Neural progenitor cell (in vitro differentiated cells): ENCODE data around the gene BPIFB6. TPM values are rescaled to one million over a fixed set of nuclear protein-coding genes. Genes with fewer than 3 reads are reported as not detected.

Source experiments
- DNase-seq: peaks from one replicate; pipeline ENCODE4 v3.0.0-alpha.2; 2016; ENCODE audit warnings: low spot score
- H2AFZ ChIP-seq: fragments of 200-600 bp; sonication (generic); replicated peaks from 2 replicates; pipeline ENCODE4 v1.6.1; 2016; ENCODE audit warnings: antibody characterized with exemption
- H3F3A ChIP-seq: fragments of 200-600 bp; sonication (generic); 2 replicates; pipeline ENCODE4 v1.6.1; 2016; ENCODE audit warnings: antibody characterized with exemption, low read depth
- H3K27ac ChIP-seq: fragments of 200-600 bp; sonication (generic); 2 replicates; pipeline ENCODE4 v1.5.1; 2016; ENCODE audit warnings: mild to moderate bottlenecking
- H3K27me3 ChIP-seq: fragments of 200-600 bp; sonication (generic); 2 replicates; pipeline ENCODE4 v1.6.1; 2016; ENCODE audit warnings: mild to moderate bottlenecking, moderate library complexity
- H3K36me3 ChIP-seq: fragments of 200-600 bp; sonication (generic); 2 replicates; pipeline ENCODE4 v1.5.1; 2016
- H3K4me1 ChIP-seq: fragments of 200-600 bp; sonication (generic); 2 replicates; pipeline ENCODE4 v1.6.1; 2016; ENCODE audit warnings: mixed run types
- H3K4me2 ChIP-seq: fragments of 200-600 bp; sonication (generic); 2 replicates; pipeline ENCODE4 v1.6.1; 2016
- H3K4me3 ChIP-seq: fragments of 200-600 bp; sonication (generic); 2 replicates; pipeline ENCODE4 v1.5.1; 2016
- H3K79me2 ChIP-seq: fragments of 200-600 bp; sonication (generic); 2 replicates; pipeline ENCODE4 v1.6.1; 2016; ENCODE audit warnings: low read depth
- H3K9ac ChIP-seq: fragments of 200-600 bp; sonication (generic); 2 replicates; pipeline ENCODE4 v1.6.1; 2016
- H3K9me3 ChIP-seq: fragments of 200-600 bp; sonication (generic); 2 replicates; pipeline ENCODE4 v1.5.1; 2016; ENCODE audit warnings: low read depth
- H4K20me1 ChIP-seq: fragments of 200-600 bp; sonication (generic); 2 replicates; pipeline ENCODE4 v1.6.1; 2016; ENCODE audit warnings: low read depth
- H3K27ac Mint-ChIP-seq: 3 replicates; pipeline ENCODE4 v1.8.0; 2021; ENCODE audit warnings: mixed read lengths
- H3K27me3 Mint-ChIP-seq: 2 replicates; pipeline ENCODE4 v1.8.0; 2022; ENCODE audit warnings: low read depth, mild to moderate bottlenecking, inconsistent platforms, moderate library complexity, mixed read lengths; ENCODE audit not compliant: insufficient read depth
- H3K36me3 Mint-ChIP-seq: 3 replicates; pipeline ENCODE4 v1.8.0; 2021; ENCODE audit warnings: mixed read lengths
- H3K4me1 Mint-ChIP-seq: 3 replicates; pipeline ENCODE4 v1.8.0; 2021; ENCODE audit warnings: mixed read lengths
- H3K4me3 Mint-ChIP-seq: 3 replicates; pipeline ENCODE4 v1.8.0; 2021; ENCODE audit warnings: mild to moderate bottlenecking, moderate library complexity, mixed read lengths
- H3K9me3 Mint-ChIP-seq: 3 replicates; pipeline ENCODE4 v1.8.0; 2020; ENCODE audit warnings: mixed read lengths
- EZH2 ChIP-seq: fragments of 200-600 bp; sonication (generic); IDR thresholded peaks from 2 replicates; pipeline ENCODE4 v1.6.1; 2017; ENCODE audit warnings: antibody characterized with exemption, mild to moderate bottlenecking, moderate library complexity
- EZH2phosphoT487 ChIP-seq: fragments of 200-600 bp; sonication (generic); IDR thresholded peaks from 2 replicates; pipeline ENCODE4 v1.6.1; 2017; ENCODE audit warnings: antibody characterized with exemption
- total RNA-seq: library from RNA; depleted of rRNA; stranded (reverse); fragments of >200 nt; gene quantifications from 2 replicates; pipeline ENCODE4 v1.2.3, GENCODE V29; 2015; ENCODE audit warnings: low replicate concordance
- TF ChIP-seq, protein P1 (sequence below): fragments of 200-600 bp; sonication (generic); IDR thresholded peaks from 2 replicates; pipeline ENCODE4 v1.5.1; 2017; ENCODE audit warnings: antibody characterized with exemption, mild to moderate bottlenecking

Gene BPIFB6
- total RNA-seq, 1 donor from 2014 or later, result not detected

DNA sequence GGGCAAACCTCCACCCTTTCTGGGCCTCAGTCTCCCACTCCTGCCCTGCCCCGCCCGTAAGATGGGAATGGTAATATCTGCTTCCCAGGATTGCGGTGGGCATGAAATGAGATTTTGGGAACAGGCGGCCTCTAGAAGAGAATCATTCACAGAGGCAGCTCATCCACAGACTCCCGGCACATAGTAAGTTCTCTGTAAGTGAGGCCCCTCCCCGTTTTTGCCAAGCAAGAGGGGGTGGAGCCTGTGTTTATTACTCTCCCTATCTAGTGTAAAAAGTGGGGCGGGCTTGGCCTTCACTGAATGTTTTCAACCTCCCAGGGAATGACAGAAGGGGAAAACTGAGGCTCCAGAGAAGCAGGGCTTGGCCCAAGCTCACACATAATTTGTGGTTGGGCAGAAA, 47.3 kb upstream of the BPIFB6 start:
- TF ChIP-seq EZH2, result no peak
- TF ChIP-seq, protein P1, sequence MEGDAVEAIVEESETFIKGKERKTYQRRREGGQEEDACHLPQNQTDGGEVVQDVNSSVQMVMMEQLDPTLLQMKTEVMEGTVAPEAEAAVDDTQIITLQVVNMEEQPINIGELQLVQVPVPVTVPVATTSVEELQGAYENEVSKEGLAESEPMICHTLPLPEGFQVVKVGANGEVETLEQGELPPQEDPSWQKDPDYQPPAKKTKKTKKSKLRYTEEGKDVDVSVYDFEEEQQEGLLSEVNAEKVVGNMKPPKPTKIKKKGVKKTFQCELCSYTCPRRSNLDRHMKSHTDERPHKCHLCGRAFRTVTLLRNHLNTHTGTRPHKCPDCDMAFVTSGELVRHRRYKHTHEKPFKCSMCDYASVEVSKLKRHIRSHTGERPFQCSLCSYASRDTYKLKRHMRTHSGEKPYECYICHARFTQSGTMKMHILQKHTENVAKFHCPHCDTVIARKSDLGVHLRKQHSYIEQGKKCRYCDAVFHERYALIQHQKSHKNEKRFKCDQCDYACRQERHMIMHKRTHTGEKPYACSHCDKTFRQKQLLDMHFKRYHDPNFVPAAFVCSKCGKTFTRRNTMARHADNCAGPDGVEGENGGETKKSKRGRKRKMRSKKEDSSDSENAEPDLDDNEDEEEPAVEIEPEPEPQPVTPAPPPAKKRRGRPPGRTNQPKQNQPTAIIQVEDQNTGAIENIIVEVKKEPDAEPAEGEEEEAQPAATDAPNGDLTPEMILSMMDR, result no peak
- TF ChIP-seq EZH2phosphoT487, result no peak
- no peak overlapping the region for H3K4me3 ChIP-seq
- H2AFZ ChIP-seq, result no peak overlapping the region
- Mint-ChIP-seq H3K36me3 (no peaks in the 10 kb centered on the region), H3K4me1 (peaks cover 10% of the 10 kb centered on the region), H3K27ac (no peak overlapping the region), H3K9me3 (no peaks in the 10 kb centered on the region), H3K27me3 (peaks cover 13% of the 10 kb centered on the region), H3K4me3 (no peak overlapping the region)
- no peaks in the 10 kb centered on the region for H3F3A ChIP-seq
- DNase-seq, result no peak
- H3K4me2 ChIP-seq, result no peak overlapping the region
- no peak overlapping the region for H3K9ac ChIP-seq
- no peaks in the 10 kb centered on the region for H3K9me3 ChIP-seq
- H4K20me1 ChIP-seq, result no peaks in the 10 kb centered on the region
- no peaks in the 10 kb centered on the region for H3K79me2 ChIP-seq
- no peak overlapping the region for H3K27ac ChIP-seq
- H3K27me3 ChIP-seq, result no peaks in the 10 kb centered on the region
- peaks cover 12% of the 10 kb centered on the region for H3K4me1 ChIP-seq
- H3K36me3 ChIP-seq, result no peaks in the 10 kb centered on the region

DNA sequence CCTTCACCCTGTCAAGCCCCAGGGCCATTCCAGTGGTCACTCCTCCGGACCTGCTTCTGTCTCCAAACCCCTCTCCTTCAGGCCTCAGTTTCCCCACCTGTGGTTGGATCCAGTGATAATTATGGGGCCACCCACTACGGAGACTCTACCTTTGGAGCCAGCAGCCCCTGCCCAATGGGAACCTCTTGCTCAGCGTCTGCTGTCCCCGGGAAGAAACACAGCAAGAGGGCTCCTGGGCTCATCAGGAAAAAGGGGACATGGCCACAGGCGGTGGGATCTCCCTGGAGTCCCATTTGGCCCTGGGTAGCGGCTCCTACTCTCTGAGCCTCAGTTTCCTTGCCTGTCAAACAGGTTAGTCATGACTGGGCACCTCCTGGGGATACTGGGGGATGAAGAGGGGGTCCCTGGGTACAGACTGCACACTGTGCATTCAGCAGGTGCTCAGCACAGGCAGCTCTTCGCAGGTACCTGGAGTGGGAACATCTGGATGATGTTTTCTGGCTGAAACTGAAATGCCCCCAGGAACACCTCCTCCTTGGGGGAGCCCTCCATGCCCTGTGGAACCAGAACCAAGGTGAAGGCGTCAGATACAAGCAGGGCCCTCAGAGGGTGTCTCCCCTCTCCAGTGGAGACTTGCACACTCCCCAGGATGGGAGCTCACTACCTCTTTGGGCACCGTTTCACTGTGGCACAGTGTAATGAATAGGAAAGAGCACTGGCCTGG, 46.7 kb upstream of the BPIFB6 start:
- peaks cover 10% of the 10 kb centered on the region for H3K4me1 Mint-ChIP-seq
- no peak overlapping the region for H3K9ac ChIP-seq
- H2AFZ ChIP-seq, result no peak overlapping the region
- no peaks in the 10 kb centered on the region for H3K9me3 Mint-ChIP-seq
- H3K27me3 Mint-ChIP-seq, result peaks cover 13% of the 10 kb centered on the region
- no peaks in the 10 kb centered on the region for H3K9me3 ChIP-seq
- no peaks in the 10 kb centered on the region for H3K36me3 Mint-ChIP-seq
- H3K4me1 ChIP-seq, result peaks cover 12% of the 10 kb centered on the region
- no peaks in the 10 kb centered on the region for H3K36me3 ChIP-seq
- no peak overlapping the region for H3K4me3 Mint-ChIP-seq
- no peak for DNase-seq
- no peaks in the 10 kb centered on the region for H3K79me2 ChIP-seq
- no peak overlapping the region for H3K4me3 ChIP-seq
- H4K20me1 ChIP-seq, result no peaks in the 10 kb centered on the region
- H3K4me2 ChIP-seq, result no peak overlapping the region
- H3K27ac ChIP-seq, result no peak overlapping the region
- no peak overlapping the region for H3K27ac Mint-ChIP-seq
- no peaks in the 10 kb centered on the region for H3K27me3 ChIP-seq
- no peaks in the 10 kb centered on the region for H3F3A ChIP-seq
- no peak for TF ChIP-seq EZH2
- TF ChIP-seq, protein P1, result no peak
- no peak for TF ChIP-seq EZH2phosphoT487

DNA sequence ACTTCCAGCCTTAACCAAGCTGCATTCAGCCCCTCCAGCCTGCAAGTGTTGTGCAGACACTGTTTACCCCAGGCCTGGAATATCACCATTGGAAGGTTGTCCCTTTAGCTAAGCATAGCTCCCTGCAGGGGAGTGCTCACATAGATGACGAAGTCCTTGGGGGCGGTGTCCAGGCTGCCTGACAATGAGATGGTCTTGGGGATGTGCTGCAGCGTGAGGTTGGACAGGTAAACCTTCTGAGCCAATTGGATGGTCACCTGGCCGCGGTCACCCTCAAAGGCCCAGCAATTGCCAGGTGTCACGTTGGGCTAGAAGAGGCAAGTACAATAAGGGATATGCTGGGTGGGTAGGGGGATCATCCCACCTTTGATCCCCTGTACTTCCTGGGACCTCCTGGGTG, 45.9 kb upstream of the BPIFB6 start:
- Histone ChIP-seq H3K79me2 (no peaks in the 10 kb centered on the region), H3K9ac (no peak overlapping the region), H3K4me2 (no peak overlapping the region), H4K20me1 (no peaks in the 10 kb centered on the region), H3F3A (no peaks in the 10 kb centered on the region), H3K4me3 (no peak overlapping the region), H3K27me3 (no peaks in the 10 kb centered on the region), H3K36me3 (no peaks in the 10 kb centered on the region), H3K27ac (no peak overlapping the region), H3K4me1 (peaks cover 4% of the 10 kb centered on the region), H3K9me3 (no peaks in the 10 kb centered on the region), H2AFZ (no peak overlapping the region)
- H3K4me1 Mint-ChIP-seq, result peaks cover 8% of the 10 kb centered on the region
- no peaks in the 10 kb centered on the region for H3K9me3 Mint-ChIP-seq
- TF ChIP-seq EZH2, result no peak
- no peak for TF ChIP-seq EZH2phosphoT487
- TF ChIP-seq, protein P1, result no peak
- H3K27ac Mint-ChIP-seq, result no peak overlapping the region
- H3K36me3 Mint-ChIP-seq, result no peaks in the 10 kb centered on the region
- H3K27me3 Mint-ChIP-seq, result peaks cover 13% of the 10 kb centered on the region
- DNase-seq, result no peak
- no peak overlapping the region for H3K4me3 Mint-ChIP-seq
